Inferior parietal cortex (tissue), 1 donor: Measurements from ENCODE around the gene DCAF12.

ENCODE experiments used
- DNase-seq: peaks from one replicate; pipeline ENCODE4 v3.0.0-alpha.2; 2016; ENCODE audit errors: extremely low spot score

The DCAF12 gene

DNA sequence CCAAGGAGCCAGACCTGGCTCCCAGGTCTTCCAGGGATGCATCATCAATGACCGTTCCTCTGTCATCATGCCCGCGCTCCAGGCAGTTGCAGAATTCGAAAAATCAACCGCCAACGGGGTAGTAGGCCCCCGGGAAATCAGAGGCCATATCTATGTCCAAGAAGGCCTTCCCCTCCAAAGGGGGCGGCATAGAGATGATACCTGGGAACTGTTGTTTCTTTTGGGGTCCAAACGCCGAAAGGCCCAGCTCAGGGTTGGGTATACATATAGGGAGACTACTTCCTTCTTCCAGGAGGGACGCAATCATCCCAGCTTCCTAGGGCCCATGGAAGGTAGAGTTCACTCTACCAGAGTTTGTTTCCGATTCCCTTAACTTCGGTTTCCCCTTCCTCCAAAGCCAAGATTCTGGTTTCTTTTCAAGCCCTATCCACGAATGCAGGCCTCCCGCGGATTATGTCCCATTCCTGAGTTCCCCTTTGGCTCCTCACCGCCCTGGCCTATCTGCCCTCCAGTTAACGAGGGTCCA is 754 bp downstream of the DCAF12 start:
- no peak for DNase-seq

DNA sequence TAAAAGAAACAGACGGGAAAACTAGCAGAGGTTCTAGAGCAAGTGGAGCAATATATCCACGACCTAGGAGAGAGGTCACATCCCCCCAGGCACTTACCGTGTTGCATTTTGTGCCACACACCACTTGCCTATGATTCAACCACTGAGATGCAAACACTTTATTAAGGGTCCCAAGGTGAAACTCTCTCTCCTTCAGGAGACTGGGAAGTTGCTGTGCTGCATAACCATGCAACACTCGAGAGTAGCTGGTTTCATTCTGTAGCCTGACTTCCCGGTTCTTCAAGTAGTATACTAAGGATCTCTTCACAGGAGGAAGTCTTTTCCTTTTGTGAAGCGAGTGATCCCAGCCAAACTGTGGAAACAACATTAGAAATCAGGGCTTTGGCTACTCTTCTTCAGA is 1.6 kb downstream of the DCAF12 start:
- no peak for DNase-seq

DNA sequence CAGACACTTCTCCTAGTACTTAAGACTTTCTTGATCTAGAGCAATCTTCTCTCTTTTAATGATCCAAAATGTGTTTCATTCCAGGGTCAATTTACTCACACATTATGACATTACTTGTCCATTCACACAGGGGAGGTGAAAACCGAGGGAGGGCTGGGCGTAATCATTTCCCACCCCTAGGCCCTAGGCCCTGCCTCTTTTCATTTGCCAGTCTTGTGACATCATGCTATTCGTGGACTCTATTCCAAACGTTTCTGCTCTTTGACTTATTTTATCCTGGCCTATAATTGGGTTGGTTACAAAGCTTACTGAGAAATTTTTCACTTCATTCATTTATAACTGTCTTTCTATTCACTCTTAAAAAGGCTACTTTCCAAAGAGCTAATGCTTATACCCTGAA is 2.4 kb downstream of the DCAF12 start:
- DNase-seq = no peak

DNA sequence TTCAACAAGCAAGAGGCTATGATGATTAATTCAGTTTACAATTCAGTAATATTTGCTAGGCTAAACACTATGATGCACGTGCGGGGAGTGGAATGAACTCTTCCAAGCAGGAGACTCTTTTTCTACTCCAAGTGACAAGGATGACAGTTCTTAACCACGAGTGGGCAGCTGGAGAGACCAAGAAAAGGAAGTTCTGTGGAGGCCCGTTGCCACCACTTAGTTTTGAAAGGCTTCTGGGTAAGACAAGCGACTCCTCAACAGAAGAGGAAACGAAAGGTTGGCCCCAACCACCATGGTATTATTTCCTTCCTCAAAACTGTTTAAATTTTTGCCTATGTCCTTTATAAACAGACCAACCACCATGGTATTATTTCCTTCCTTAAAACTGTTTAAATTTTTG is 2.8 kb downstream of the DCAF12 start:
- DNase-seq = no peak

DNA sequence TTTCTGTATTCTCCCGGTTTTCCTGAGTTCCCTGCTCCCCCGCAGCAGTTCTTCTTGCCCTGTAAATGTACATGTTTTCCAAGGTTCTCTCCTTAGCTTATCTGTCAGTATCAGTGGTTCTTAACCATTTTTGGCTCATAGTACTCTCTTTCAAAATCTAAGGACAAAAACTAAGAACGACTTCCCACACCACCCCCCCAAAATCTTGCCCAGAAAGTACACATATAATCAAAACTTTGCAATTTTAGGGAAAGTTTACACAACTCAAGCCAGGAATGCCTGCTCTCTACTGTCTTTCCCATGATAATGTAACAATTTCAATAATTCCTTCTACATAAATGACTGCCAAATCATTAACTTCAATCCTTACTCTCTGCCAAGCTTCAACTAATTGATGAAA is 4.5 kb downstream of the DCAF12 start:
- no peak for DNase-seq

DNA sequence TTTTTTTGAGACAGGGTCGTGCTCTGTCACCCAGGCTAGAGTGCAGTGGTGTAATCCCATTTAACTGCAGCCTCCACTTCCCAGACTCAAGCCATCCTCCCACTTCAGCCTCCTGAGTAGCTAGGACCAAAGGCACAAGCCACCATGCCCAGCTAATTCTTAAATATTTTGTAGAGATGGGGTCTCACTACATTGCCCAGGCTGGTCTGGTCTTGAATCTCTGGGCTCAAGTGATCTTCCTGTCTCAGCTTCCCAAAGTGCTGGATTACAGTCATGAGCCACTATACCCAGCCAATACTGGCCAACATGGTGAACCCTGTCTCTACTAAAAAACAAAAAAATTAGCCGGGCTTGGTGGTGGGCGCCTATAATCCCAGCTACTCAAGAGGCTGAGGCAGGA is 6.8 kb downstream of the DCAF12 start:
- DNase-seq = no peak

DNA sequence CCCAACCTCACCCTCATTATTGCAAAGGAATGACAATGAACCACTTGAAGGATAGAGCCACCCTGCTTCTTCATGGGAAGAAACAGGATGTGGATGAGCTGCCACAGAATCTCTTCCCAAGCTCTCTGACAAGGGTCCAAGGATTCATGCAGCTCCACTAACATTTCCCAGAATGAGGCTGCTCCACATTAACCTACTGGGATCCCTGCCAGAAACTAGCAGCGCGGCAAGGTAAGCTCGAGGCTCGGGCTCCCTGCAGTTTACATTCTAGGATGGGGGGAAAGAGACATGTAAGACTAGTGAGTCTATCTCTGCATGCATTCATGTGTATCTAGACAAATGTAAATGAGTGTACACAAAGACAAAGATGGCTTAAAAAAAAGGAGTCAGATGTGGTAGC is 12.1 kb downstream of the DCAF12 start:
- no peak for DNase-seq

DNA sequence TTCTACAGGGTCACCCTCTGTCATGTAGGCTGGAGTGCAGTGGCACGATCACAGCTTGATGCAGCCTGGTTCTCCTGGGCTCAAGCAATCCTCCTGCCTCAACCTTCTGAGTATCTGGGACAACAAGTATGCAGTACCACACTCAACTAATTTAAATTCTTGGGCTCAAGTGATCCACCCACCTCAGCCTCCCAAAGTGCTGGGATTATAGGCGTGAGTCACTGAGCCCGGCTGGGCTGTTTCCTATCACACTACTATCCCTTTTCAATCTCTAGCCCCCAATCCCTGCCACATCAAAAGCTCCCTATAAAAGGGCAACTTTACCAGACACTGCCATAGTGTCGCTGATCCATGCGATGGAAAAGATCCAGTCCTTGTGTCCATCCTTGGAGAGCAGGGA is 20.4 kb downstream of the DCAF12 start:
- no peak for DNase-seq

DNA sequence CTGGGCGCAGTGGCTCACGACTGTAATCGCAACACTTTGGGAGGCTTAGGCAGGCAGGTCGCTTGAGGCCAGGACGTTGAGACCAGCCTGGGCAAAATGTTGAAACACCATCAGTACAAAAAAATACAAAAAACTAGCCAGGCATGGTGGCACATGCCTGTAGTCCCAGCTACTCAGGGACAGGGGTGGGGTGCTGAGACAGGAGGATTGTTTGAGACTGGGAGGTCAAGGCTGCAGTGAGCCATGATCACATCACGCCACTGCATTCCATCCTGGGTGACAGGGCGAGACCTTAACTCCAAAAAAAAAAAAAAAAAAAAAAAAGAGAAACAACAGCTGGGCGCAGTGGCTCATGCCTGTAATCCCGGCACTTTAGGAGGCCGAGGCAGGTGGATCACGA is 23.7 kb downstream of the DCAF12 start:
- DNase-seq = no peak

DNA sequence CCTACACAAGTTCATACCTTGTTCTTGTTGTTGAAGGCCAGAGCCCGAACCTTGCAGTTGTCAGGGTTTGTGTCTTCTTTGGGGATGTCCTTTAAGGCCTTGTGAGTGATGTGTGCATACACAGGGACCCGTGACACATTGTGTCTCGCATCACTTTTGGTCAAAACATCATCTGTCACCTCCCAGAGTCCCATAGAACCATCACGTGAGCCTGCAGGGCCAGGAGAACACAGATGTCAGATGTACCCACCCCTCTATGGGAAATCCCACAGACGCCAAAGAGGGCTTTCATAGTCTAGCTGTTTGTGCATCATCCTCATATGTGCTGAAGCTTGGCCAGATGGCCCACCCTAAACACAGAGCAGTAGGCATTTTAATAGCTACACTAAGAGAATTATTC is 28.2 kb downstream of the DCAF12 start:
- no peak for DNase-seq

DNA sequence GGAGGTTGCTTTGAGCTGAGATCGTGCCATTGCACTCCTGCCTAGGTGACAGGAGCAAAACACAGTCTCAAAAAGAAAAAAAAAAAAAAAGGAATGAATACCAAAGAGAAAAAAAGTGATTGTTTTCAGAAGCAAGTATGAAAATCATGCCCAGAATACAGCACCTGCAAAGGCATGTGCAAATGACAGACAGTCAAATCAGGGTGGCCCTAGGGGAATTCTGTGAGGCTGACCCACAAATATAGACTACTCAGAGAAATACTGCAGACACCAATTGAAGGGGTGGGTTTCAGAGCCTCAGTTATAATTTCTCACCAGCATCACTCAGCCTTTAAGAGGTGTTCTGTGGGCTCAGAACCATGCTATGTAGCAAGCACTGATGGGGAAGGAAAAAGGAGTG is 28.6 kb downstream of the DCAF12 start:
- no peak for DNase-seq

DNA sequence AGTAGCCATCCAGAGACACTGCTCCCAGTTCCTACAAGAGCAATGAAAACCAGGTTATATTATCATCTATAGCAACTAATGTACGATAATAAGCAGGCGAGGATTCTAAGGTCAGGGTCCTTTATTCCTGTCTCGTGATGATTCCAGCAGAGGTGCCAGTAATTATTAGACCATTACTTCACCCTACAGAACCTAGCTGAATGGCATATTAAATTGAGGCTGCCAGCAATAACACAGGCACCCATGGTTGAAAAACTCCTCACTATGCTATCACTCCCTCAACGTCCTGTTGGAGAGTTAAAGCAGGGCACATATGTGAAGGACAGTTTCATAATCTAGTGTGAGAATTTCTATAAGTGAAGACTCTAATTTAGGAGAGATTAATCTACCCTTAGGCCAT is 29.7 kb downstream of the DCAF12 start:
- DNase-seq = no peak

DNA sequence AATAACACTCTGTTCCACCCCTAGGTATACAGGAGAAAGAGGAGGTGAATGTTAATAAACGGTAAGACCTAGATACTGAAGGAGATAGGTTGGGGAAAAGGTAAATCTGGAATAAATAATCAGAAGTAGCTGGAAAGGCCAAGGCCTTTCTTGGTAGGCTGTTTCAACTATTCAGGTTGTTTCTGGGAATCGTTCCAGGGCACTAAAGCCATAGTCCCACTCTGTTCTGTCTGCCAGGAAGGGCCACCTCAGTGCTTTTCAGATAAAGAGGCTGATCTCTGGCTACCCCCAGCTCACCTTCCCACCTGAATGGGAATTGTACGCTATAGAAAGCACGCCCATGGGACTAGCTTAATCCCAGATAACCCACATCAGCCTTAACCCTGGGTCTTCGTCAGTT is 32.9 kb downstream of the DCAF12 start:
- no peak for DNase-seq

DNA sequence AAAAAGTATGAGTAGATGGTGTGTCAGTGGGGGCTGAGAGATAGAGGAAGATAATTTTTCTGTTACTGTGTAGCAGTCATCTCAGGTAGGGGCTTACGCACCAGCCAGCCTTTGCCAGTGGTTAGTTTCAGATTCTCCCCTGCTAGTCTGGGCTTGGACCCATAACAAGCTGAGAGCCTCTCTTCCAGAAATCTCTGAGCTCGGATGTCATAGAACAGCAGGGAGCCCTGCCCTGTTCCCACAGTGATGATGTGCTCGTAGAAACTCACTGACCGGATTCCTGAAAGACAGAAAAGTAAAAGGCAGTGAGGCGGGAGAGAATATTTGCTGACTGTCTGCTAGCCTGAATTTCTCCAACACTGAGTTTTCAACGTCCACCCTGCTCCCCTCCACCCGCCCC is 37.2 kb downstream of the DCAF12 start:
- no peak for DNase-seq

DNA sequence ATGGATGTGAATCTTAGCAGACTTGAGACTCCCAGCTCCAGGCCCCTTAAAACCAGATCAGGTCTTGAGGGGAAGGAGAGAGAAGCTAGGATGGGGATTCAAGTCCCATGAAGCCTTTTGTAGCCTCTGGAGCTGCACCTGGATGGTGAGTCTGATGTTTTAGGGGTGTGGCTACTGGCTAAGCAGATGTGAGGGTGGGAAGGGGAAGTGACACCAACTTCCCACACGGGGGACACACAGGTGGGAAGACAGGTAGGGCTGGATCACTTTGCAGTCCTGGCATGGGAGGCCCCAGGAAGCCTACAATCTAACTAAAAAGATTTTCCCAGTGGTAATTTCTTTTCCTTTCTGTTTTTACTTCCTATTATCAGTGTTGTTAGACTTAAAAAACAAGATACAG is 39.1 kb downstream of the DCAF12 start:
- DNase-seq = no peak

DNA sequence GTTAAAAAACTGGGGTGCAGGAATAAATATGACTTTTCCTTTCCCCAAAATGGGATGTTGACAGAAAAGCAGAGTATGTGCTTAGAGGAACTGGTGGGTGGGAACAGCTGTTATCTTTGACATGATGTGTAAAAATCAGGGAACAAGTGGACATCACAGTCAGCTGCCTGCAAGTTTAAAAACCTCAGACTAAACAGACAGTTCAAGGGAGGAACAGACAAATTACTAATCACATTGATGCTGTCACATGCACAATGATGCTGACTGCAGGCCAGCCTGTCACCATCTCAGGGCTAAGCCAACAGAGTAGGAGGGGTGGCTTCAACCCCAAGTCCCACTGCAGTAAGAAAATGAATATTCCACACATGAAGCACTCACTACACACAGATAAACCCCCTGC is 39.6 kb downstream of the DCAF12 start:
- DNase-seq = no peak

DNA sequence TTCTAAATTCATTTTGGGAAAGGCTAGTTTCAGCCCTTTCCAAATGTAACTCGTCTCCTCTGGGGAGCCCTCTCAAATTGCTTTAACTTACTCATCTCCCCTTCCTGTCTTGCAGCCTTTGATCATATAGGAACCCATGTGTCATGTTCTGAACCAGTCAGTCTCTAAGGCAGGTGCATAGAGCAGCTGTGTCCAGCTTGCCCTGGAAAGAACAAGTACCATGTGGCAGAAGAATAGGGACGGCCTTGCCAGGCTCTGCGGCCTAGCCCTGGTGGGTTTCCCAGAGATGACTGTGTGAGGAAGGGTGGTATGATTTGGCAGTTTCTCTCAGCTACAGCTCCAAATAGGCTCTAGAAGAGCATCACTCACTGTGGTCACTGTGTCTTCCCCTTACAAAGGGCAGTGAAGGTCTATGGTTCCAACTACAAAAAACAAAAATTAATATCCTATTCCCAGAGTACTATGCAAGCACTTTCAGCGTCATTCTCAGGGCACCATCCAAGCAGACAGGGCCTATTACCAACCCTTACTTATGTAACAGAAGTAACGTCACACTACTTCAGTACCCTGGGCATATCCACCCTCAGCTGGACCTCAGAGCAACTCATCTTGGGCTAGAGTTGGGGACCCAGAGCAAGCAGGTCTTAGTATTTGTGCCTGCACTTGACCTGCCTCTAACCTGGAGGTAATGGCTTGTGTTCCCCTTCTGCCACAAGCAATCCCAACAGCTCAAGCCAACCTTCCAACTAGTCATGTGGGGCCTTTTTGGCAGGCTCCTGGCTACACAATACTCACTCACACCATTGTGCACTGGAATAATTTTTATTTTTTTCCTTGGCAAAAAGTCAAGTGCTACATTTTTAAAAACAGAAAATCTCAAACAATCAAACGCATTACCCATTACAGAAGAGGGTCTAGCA is 40.7 kb downstream of the DCAF12 start:
- DNase-seq = no peak

DNA sequence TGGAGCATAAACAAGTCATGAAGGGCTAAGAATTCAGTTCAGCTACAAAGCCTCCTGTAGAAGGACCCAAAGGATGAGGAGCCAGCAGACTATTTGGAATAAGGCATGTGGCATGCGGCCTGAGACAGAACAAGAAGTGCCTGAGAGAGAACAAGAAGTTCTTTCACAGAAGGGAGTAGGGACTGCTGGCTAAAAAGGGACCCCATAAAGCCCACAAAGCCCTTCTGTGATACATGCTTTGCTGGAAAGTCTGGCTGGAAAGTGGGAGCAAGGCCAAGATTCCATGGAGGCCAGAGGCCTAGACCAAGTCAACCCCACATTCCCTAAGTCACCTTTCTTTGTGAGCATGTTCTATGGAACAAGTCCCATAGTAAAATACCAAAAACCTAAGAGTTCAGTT is 41.9 kb downstream of the DCAF12 start:
- DNase-seq = peak; percentile 50

DNA sequence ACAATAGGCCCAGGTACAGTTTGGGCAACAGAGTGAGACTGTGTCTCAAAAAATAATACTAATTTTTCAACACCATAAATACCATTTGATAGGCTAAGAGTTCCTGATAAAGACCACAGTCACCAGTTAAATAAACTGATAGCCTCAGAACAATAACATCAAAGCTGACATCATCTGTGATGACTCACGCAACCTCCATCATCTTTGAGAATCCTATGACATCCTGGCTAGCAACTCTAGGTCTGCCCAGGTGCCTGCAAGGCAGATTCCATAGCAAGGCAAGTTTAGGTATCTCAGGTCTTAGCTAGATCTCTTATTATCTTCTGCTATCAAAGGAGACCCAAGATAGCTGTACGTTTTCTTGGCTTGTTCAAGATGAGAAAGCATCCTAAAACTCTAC is 47.3 kb downstream of the DCAF12 start:
- DNase-seq = no peak

DNA sequence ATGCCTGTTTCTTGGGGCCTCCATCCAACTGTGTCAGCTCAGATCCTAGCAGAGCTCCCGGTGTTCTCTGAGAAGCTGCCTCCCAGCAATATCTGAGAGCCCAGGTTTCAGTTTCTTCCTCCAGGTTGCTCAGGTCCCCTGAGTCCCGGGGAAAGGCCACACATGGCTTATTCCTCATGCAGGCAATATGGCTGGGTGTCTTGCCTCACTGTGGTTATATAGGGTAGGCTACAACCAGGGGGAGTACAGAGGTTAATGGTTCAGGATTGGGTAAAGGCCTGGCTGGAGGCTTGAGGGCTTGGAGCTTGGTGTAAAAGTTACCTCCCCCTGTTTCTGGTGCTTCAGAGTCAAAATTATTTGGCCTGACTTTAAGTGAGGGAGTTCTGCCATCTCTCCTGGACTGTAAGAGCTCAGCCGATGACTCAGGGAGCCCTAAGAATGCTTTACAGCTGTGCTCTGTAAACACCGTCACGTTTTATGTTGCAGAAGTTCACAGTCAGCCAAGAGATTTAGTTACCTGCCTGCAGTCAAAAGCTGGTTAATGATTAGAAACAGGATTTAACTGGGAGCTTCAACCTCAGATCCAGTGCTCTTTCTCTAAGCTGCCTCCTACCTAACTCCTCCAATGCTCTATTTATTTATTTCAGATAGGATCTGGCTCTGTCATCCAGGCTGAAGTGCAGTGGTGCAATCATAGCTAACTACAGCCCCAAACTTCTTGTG is 53.5 kb downstream of the DCAF12 start:
- DNase-seq = no peak

DNA sequence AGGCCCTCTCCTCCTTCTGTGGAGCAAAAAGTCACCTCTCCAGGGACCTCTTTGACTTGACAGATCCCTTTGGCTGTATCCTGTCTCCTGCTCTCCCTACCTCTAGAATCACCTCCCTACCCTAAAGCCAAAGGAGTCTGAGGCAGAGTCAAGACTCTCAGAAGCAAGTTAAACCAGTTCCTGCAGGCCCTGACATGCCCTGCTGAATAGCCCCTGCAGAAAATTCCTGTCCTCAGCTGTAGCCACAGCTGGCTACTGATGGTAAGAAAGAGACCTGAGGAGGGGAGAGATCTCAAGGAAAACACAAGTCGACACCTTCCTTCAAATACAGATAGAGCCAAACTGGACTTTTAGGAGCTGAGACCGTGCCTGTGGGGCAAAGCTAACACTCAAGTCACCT is 54.1 kb downstream of the DCAF12 start:
- DNase-seq = no peak

DNA sequence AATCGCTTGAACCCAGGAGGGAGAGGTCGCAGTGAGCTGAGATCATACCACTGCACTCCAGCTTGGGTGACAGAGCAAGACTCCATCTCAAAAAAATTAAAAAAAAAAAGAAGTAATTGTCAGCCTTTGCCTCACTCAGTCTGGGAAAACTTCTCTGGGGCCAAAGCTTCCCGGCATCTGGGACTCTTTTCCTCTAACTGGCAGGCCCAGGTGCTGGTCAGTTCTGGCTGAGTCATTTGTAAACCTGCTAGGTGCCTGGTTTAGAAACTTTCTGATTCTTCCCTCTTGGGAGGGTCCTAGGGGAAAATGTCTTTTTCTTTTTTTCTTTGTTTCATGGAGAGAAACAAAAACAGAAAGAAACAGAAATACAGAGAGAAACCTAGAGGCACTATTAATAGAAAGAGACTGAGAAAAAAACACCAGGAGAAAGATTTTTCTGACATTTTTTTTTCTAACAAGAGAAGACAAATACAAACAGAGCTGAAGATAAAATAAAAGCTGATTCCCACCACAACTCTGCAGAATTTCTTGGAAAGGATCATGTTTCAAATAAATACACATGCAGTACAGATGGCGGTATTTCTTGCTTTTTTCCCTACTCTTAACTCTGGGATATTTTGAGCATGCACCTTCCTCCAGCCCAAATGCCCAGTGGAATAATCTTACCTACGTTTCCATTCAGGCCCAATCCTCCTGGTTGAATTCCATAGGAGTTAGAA is 55.7 kb downstream of the DCAF12 start:
- DNase-seq = no peak
